ENCODE measurements around the gene PRKAA2.

The PRKAA2 gene

GRCh38 chr1:56634981-56635380 lies 10.1 kb upstream of the PRKAA2 start:
- TF ChIP-seq EZH2phosphoT487 (IDR thresholded peaks at IDR 0.05; ENCODE audit: borderline replicate concordance, low read length) (no peak), CTCF (IDR thresholded peaks at IDR 0.05; ENCODE audit: low read depth, low read length, poor library complexity, severe bottlenecking) (no peak)
- no peaks in the 10 kb centered on the region for H4K20me1 ChIP-seq (ENCODE audit: control insufficient read depth, insufficient read depth, low read depth, low read length)
- 0 out of 2 replicates have a peak, but pooled peaks cover 3% of the 10 kb centered on the region for H3K27me3 ChIP-seq (ENCODE audit: control insufficient read depth, low read length)
- no peaks in the 10 kb centered on the region for H3K9me2 ChIP-seq (replicated peaks; ENCODE audit: control insufficient read depth, low read length)
- H3K36me3 ChIP-seq (ENCODE audit: control insufficient read depth, low read length): no peaks in the 10 kb centered on the region
- no peaks in the 10 kb centered on the region for H3K4me1 ChIP-seq (ENCODE audit: control insufficient read depth, low read length)
- no peaks in the 10 kb centered on the region for H3K9me3 ChIP-seq (ENCODE audit: control insufficient read depth, insufficient read depth, low read length)
- H3K79me2 ChIP-seq (ENCODE audit: control insufficient read depth, low read length): no peaks in the 10 kb centered on the region
- no peak overlapping the region for H3K4me3 ChIP-seq (ENCODE audit: low read length)
- no peaks in the 10 kb centered on the region for H3F3A ChIP-seq (ENCODE audit: control insufficient read depth, insufficient read depth)
- H3K27ac ChIP-seq (ENCODE audit: low read depth, low read length): no peak overlapping the region
- H3K4me2 ChIP-seq (ENCODE audit: low read length): no peak overlapping the region

- TF ChIP-seq CTCF (IDR thresholded peaks at IDR 0.05; ENCODE audit: low read depth, low read length, poor library complexity, severe bottlenecking): no peak
- no peak for TF ChIP-seq EZH2phosphoT487 (IDR thresholded peaks at IDR 0.05; ENCODE audit: borderline replicate concordance, low read length)
- no peaks in the 10 kb centered on the region for H3K9me3 ChIP-seq (ENCODE audit: control insufficient read depth, insufficient read depth, low read length)
Observed at GRCh38 chr1:56638248-56638647, 6.9 kb upstream of the PRKAA2 start.

GRCh38 chr1:56639211-56639610 lies 5.9 kb upstream of the PRKAA2 start:
- no peaks in the 10 kb centered on the region for H3K9me3 ChIP-seq (ENCODE audit: control insufficient read depth, insufficient read depth, low read length)
- H3K4me2 ChIP-seq (ENCODE audit: low read length): no peak overlapping the region
- H3K9me2 ChIP-seq (replicated peaks; ENCODE audit: control insufficient read depth, low read length): no peaks in the 10 kb centered on the region
- H3K4me3 ChIP-seq (ENCODE audit: low read length): no peak overlapping the region
- no peaks in the 10 kb centered on the region for H3K79me2 ChIP-seq (ENCODE audit: control insufficient read depth, low read length)
- no peak overlapping the region for H3K27ac ChIP-seq (ENCODE audit: low read depth, low read length)
- no peaks in the 10 kb centered on the region for H4K20me1 ChIP-seq (ENCODE audit: control insufficient read depth, insufficient read depth, low read depth, low read length)
- no peaks in the 10 kb centered on the region for H3F3A ChIP-seq (ENCODE audit: control insufficient read depth, insufficient read depth)
- H3K36me3 ChIP-seq (ENCODE audit: control insufficient read depth, low read length): no peaks in the 10 kb centered on the region
- no peaks in the 10 kb centered on the region for H3K27me3 ChIP-seq (ENCODE audit: control insufficient read depth, low read length)
- TF ChIP-seq CTCF (IDR thresholded peaks at IDR 0.05; ENCODE audit: low read depth, low read length, poor library complexity, severe bottlenecking) (no peak), EZH2phosphoT487 (IDR thresholded peaks at IDR 0.05; ENCODE audit: borderline replicate concordance, low read length) (no peak)
- H3K4me1 ChIP-seq (ENCODE audit: control insufficient read depth, low read length): no peaks in the 10 kb centered on the region

More at GRCh38 chr1:56638248-56638647, 6.9 kb upstream of the PRKAA2 start:
- no peaks in the 10 kb centered on the region for H3K4me1 ChIP-seq (ENCODE audit: control insufficient read depth, low read length)
- H3K4me2 ChIP-seq (ENCODE audit: low read length): no peak overlapping the region
- no peak overlapping the region for H3K4me3 ChIP-seq (ENCODE audit: low read length)
- H3K36me3 ChIP-seq (ENCODE audit: control insufficient read depth, low read length): no peaks in the 10 kb centered on the region
- H3K79me2 ChIP-seq (ENCODE audit: control insufficient read depth, low read length): no peaks in the 10 kb centered on the region
- H3K27me3 ChIP-seq (ENCODE audit: control insufficient read depth, low read length): no peaks in the 10 kb centered on the region
- no peaks in the 10 kb centered on the region for H3F3A ChIP-seq (ENCODE audit: control insufficient read depth, insufficient read depth)
- H4K20me1 ChIP-seq (ENCODE audit: control insufficient read depth, insufficient read depth, low read depth, low read length): no peaks in the 10 kb centered on the region
- no peaks in the 10 kb centered on the region for H3K9me2 ChIP-seq (replicated peaks; ENCODE audit: control insufficient read depth, low read length)
- H3K27ac ChIP-seq (ENCODE audit: low read depth, low read length): no peak overlapping the region

GRCh38 chr1:56643661-56644060 lies 1.5 kb upstream of the PRKAA2 start:
- Histone ChIP-seq H3K9me3 (ENCODE audit: control insufficient read depth, insufficient read depth, low read length) (no peaks in the 10 kb centered on the region), H3K9me2 (replicated peaks; ENCODE audit: control insufficient read depth, low read length) (no peaks in the 10 kb centered on the region), H3K27me3 (ENCODE audit: control insufficient read depth, low read length) (no peaks in the 10 kb centered on the region), H3K4me2 (ENCODE audit: low read length) (no peak overlapping the region), H3K27ac (ENCODE audit: low read depth, low read length) (no peak overlapping the region), H3K36me3 (ENCODE audit: control insufficient read depth, low read length) (no peaks in the 10 kb centered on the region), H3F3A (ENCODE audit: control insufficient read depth, insufficient read depth) (no peaks in the 10 kb centered on the region), H3K4me1 (ENCODE audit: control insufficient read depth, low read length) (no peaks in the 10 kb centered on the region), H4K20me1 (ENCODE audit: control insufficient read depth, insufficient read depth, low read depth, low read length) (no peaks in the 10 kb centered on the region), H3K4me3 (ENCODE audit: low read length) (no peak overlapping the region), H3K79me2 (ENCODE audit: control insufficient read depth, low read length) (no peaks in the 10 kb centered on the region)
- TF ChIP-seq CTCF (IDR thresholded peaks at IDR 0.05; ENCODE audit: low read depth, low read length, poor library complexity, severe bottlenecking): no peak
- no peak for TF ChIP-seq EZH2phosphoT487 (IDR thresholded peaks at IDR 0.05; ENCODE audit: borderline replicate concordance, low read length)
